GM19043 (cell line): ENCODE results near the gene SMYD3.

Source experiments
- ATAC-seq: cut with Tn5 transposase; IDR thresholded peaks from one replicate; pipeline ENCODE4 v1.9.1; 2021; ENCODE audit warnings: low read depth; ENCODE audit not compliant: unreplicated experiment

The SMYD3 gene

GRCh38 chr1:246476771-246477170, 30.3 kb downstream of the SMYD3 start:
- ATAC-seq: no peak

- ATAC-seq: no peak
These were observed 35.4 kb downstream of the SMYD3 start for GRCh38 chr1:246471688-246472087.

GRCh38 chr1:246470585-246470984, 36.5 kb downstream of the SMYD3 start:
- ATAC-seq: no peak

- ATAC-seq: no peak
These were observed 44.1 kb downstream of the SMYD3 start for GRCh38 chr1:246462986-246463385.

- no peak for ATAC-seq
These were observed 46.7 kb downstream of the SMYD3 start for GRCh38 chr1:246460406-246460805.

GRCh38 chr1:246459221-246459620, 47.9 kb downstream of the SMYD3 start:
- no peak for ATAC-seq

GRCh38 chr1:246455476-246455875, 51.6 kb downstream of the SMYD3 start:
- no peak for ATAC-seq

- ATAC-seq: no peak
These were observed 52.4 kb downstream of the SMYD3 start for GRCh38 chr1:246454655-246455054.

- ATAC-seq: no peak
These were observed 56.3 kb downstream of the SMYD3 start for GRCh38 chr1:246450611-246451251.

GRCh38 chr1:246448373-246448772, 58.7 kb downstream of the SMYD3 start:
- no peak for ATAC-seq

GRCh38 chr1:246447501-246447900, 59.6 kb downstream of the SMYD3 start:
- no peak for ATAC-seq

- no peak for ATAC-seq
These were observed 61.6 kb downstream of the SMYD3 start for GRCh38 chr1:246445503-246445902.

GRCh38 chr1:246444617-246445016, 62.5 kb downstream of the SMYD3 start:
- ATAC-seq: no peak

GRCh38 chr1:246437961-246438360, 69.1 kb downstream of the SMYD3 start:
- no peak for ATAC-seq

GRCh38 chr1:246435421-246436041, 71.5 kb downstream of the SMYD3 start:
- no peak for ATAC-seq

- no peak for ATAC-seq
These were observed 72.7 kb downstream of the SMYD3 start for GRCh38 chr1:246434335-246434734.

GRCh38 chr1:246428542-246429308, 78.4 kb downstream of the SMYD3 start:
- ATAC-seq: no peak

- ATAC-seq: no peak
These were observed 79.5 kb downstream of the SMYD3 start for GRCh38 chr1:246427611-246428010.

GRCh38 chr1:246425895-246426294, 81.2 kb downstream of the SMYD3 start:
- no peak for ATAC-seq

GRCh38 chr1:246425139-246425794, 81.8 kb downstream of the SMYD3 start:
- ATAC-seq: no peak

GRCh38 chr1:246420300-246420699, 86.8 kb downstream of the SMYD3 start:
- ATAC-seq: no peak
